ENCODE results near the gene MRGPRX4.
"Not testable (repeated sequence)": the region's sequence is repeated elsewhere in the genome, so short reads cannot be mapped to it uniquely, and the experiment has no call there.

Gene MRGPRX4

DNA sequence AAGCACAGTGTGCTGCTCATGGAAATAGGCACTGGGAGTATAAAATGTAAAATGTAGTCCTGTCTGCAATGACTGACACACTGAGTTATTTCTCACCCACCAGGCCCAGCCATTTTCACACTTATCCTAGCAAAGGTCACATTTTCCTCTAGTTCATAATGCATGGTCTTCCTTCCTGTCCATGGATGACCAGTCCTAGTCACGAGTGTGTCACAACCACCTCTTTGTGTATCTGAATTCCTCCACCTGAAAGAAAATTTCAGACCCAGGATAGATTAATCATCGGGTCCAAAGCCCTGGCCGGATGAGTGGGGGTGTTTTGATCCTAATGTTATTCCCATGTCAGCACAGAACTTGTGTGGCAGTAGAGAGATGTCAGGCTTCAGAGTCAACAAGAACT is at the start of gene MRGPRX4:
MRGPRX4 (plus strand) TSS at position 172 of the 400 bp plus-strand sequence. CDS start 420 bp downstream, outside the sequence.
- DNase-seq: no peak

GRCh38 chr11:18131115-18131514 is 41.5 kb upstream of the MRGPRX4 start:
- not testable (repeated sequence) for DNase-seq

DNA sequence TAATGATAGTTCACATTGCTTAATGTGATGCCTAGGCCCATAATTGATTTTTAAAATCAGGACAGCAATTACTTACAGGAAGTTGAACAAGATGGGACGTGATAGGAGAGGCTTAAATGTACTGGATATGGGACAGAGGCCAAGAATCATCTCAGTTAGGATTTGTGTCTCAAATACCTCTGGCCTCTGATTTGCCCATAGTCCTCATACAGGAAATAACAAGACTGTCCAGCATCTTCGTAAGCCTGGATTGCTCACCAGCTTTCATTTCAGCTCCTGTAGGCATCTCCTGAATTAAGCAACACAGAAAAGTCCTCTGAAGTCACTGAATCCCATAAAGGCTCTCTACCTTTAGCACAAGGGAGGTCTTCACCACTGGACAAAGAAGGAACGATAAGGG is 40.3 kb upstream of the MRGPRX4 start, which contains the start of gene MRGPRX3:
MRGPRX3 (plus strand) TSS at position 231 of the 400 bp plus-strand sequence. CDS start 4,632 bp downstream, outside the sequence.
- DNase-seq: no peak

- no peak for DNase-seq
Observed at GRCh38 chr11:18135308-18135707, 37.3 kb upstream of the MRGPRX4 start.

- no peak for DNase-seq
Observed at GRCh38 chr11:18137186-18137800, 35.3 kb upstream of the MRGPRX4 start.

GRCh38 chr11:18140145-18140544 is 32.5 kb upstream of the MRGPRX4 start:
- DNase-seq: no peak

- no peak for DNase-seq
Observed at GRCh38 chr11:18144243-18144642, 28.4 kb upstream of the MRGPRX4 start.

- DNase-seq: no peak
Observed at GRCh38 chr11:18145025-18145424, 27.6 kb upstream of the MRGPRX4 start.

GRCh38 chr11:18145837-18146236 is 26.8 kb upstream of the MRGPRX4 start:
- DNase-seq: no peak

- DNase-seq: no peak
Observed at GRCh38 chr11:18151581-18151980, 21.1 kb upstream of the MRGPRX4 start.

DNA sequence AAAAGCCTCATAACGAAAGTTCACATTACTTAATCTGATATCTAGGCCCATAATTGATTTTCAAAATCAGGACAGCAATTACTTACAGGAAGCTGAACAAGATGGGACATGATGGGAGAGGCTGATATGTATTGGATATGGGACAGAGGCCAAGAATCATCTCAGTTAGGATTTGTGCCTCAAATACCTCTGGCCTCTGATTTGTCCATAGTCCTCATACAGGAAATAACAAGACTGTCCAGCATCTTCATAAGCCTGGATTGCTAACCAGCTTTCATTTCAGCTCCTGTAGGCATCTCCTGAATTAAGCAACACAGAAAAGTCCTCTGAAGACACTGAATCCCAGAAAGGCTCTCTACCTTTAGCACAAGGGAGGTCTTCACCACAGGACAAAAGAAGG is 4.3 kb upstream of the MRGPRX4 start:
- no peak for DNase-seq

- DNase-seq: peak; percentile 22
Observed at GRCh38 chr11:18171377-18172000, 1.1 kb upstream of the MRGPRX4 start.

DNA sequence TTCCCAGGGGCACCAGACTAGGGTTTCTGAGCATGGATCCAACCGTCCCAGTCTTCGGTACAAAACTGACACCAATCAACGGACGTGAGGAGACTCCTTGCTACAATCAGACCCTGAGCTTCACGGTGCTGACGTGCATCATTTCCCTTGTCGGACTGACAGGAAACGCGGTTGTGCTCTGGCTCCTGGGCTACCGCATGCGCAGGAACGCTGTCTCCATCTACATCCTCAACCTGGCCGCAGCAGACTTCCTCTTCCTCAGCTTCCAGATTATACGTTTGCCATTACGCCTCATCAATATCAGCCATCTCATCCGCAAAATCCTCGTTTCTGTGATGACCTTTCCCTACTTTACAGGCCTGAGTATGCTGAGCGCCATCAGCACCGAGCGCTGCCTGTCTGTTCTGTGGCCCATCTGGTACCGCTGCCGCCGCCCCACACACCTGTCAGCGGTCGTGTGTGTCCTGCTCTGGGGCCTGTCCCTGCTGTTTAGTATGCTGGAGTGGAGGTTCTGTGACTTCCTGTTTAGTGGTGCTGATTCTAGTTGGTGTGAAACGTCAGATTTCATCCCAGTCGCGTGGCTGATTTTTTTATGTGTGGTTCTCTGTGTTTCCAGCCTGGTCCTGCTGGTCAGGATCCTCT is 709 bp downstream of the MRGPRX4 start:
- no peak for DNase-seq

- no peak for DNase-seq
Observed at GRCh38 chr11:18188796-18189195, 16.2 kb downstream of the MRGPRX4 start.

- not testable (repeated sequence) for DNase-seq
Observed at GRCh38 chr11:18189476-18190245, 17.0 kb downstream of the MRGPRX4 start.

- peak; percentile 52 for DNase-seq
Observed at GRCh38 chr11:18191376-18191775, 18.7 kb downstream of the MRGPRX4 start.

GRCh38 chr11:18193010-18193409 is 20.4 kb downstream of the MRGPRX4 start:
- peak; percentile 66 for DNase-seq

DNA sequence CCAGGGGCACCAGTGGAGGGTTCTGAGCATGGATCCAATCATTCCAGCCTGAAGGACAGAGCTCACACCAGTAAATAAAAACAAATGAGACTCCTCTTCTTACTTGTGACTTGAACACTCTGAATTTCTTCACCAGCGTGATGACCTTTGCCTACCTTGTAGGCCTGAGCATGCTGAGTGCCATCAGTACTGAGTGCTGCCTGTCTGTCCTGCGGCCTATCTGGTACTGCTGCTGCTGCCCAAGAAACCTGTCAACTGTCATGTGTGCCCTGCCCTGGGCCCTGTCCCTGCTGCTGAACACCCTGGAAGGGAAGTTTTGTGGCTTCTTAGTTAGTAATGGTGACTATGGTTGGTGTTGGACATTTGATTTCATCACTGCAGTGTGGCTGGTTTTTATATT is 23.9 kb downstream of the MRGPRX4 start:
- DNase-seq: no peak

DNA sequence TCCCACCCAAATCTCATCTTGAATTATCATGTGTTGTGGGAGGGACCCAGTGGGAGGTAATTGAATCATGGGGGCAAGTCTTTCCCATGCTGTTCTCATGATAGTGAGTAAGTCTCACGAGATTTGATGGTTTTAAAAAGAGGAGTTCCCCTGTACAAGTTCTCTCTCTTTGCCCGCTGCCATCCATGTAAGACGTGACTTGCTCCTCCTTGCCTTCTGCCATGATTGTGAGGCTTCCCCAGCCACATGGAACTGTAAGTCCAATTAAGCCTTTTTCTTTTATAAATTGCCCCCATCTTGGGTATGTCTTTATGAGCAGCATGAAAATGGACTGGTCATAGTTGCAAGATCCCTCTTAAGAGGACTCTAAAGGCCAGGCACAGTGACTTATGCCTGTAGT is 25.1 kb downstream of the MRGPRX4 start:
- not testable (repeated sequence) for DNase-seq

DNA sequence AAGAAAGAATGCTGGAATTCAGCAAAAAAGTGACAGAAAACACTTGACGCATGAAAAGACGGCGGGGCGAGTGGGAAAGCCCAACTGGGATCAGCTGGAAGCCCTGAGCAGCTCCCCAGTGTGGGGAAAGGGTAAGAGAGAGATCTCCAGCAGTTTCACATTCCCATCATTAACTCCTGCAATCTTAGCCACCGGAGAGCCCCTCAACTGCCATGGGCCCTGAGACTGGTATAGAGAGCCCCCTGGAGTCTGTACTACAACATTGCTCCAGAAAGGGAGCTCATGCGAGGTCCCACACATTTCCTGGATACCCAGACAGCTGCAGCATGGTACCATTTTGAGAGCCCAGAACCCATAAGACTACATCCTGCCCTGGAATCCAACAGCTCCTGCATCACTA is 31.1 kb downstream of the MRGPRX4 start:
- DNase-seq: peak; percentile 40

DNA sequence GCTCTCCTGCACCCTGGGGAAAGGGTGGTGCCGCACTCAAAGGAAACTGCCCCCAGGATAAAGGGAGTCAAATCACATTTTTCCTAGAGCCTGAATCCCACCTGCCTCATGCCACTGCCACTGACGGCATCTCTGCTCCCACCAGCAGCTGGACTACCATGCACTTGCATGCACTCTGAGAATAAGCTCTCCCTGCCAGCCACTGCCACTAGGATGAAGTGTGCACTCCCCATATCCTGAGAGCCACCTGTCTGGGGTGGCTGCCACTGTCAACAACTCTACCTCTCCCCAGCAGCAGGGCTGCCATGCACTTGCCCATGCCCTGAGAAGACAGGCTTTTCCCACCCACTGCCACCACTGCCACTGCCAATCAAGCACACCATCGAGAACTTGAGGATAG is 31.6 kb downstream of the MRGPRX4 start:
- no peak for DNase-seq

DNA sequence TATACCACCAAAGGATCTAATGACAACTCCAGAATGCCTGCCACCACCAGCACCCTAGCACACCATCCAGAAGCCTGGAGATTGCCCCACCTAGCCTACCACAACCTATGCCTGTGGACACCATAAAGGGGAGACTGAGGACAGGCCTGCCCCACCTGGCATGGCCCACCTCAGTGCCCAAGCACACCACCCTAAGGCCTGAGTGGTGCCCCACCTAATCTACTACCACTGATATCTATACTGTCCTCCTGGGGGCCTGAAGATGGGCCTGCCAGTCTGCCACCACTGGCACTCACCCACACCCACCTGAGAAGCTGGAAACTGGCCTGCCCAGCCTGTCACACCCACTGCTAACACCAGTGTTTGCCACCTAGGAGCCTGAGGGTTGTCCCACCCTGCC is 32.1 kb downstream of the MRGPRX4 start:
- DNase-seq: no peak

GRCh38 chr11:18209058-18209457 is 36.4 kb downstream of the MRGPRX4 start:
- DNase-seq: no peak
